Heart left ventricle (tissue), 16 donors: Measurements from ENCODE around the gene FN3K. TPM values are rescaled to one million over a fixed set of nuclear protein-coding genes. Genes with fewer than 3 reads are reported as not detected.

Source experiments
- ATAC-seq, 4 donors: fragments of 200-7000 bp; cut with Tn5 transposase; one replicate each; pipeline ENCODE4 v1.9.1; 2020 to 2022; ENCODE audit warnings: moderate library complexity in 4 of 4, mild to moderate bottlenecking in 3 of 4, moderate number of reproducible peaks in 1 of 4
- DNase-seq, 5 donors: peaks; one replicate each; pipeline ENCODE4 v3.0.0-alpha.2; 2020
- H3K27ac ChIP-seq, 12 donors: fragments of 200-600 bp; sonication (generic) in 4 of 12; one replicate each; pipeline versions ENCODE4 v1.5.0 to v1.8.0; 2016 to 2022; ENCODE audit warnings: mild to moderate bottlenecking in 2 of 12
- H3K27me3 ChIP-seq, 9 donors: fragments of 200-600 bp; sonication (generic) in 2 of 9; one replicate each; pipeline versions ENCODE4 v1.5.1 to v1.8.0; 2016 to 2022; ENCODE audit warnings: mild to moderate bottlenecking in 3 of 9
- H3K36me3 ChIP-seq, 9 donors: fragments of 200-600 bp; sonication (generic) in 2 of 9; one replicate each; pipeline versions ENCODE4 v1.5.0 to v1.8.0; 2018 to 2022; ENCODE audit warnings: mild to moderate bottlenecking in 2 of 9
- H3K4me1 ChIP-seq, 12 donors: fragments of 200-600 bp; sonication (generic) in 4 of 12; one replicate each; pipeline versions ENCODE4 v1.5.0 to v1.8.0; 2016 to 2022; ENCODE audit warnings: mild to moderate bottlenecking in 3 of 12
- H3K4me3 ChIP-seq, 12 donors: fragments of 200-600 bp; sonication (generic) in 4 of 12; one replicate each; pipeline versions ENCODE4 v1.5.0 to v1.8.0; 2017 to 2022; ENCODE audit warnings: mild to moderate bottlenecking in 9 of 12, moderate library complexity in 4 of 12
- H3K9me3 ChIP-seq, 12 donors: fragments of 200-600 bp; sonication (generic) in 4 of 12; one replicate each; pipeline versions ENCODE4 v1.5.0 to v1.8.0; 2016 to 2022; ENCODE audit warnings: mild to moderate bottlenecking in 1 of 12
- POLR2A ChIP-seq, 2 donors: fragments of 450-650 bp; IDR thresholded peaks; one replicate each; pipeline ENCODE4 v1.6.1; 2017; ENCODE audit warnings: antibody characterized with exemption in 2 of 2, mild to moderate bottlenecking in 2 of 2, moderate library complexity in 2 of 2
- WGBS, 4 donors: extraction: QIAGEN DNeasy Blood & Tissue Kit in 2 of 4; methylation state at CpG; one replicate each; pipeline versions ENCODE4 v1.1.5 to v1.1.7; 2013 to 2018; 5-methylcytosine and 5-hydroxymethylcytosine counted together
- intact Hi-C, 10 donors: fragments of 100-400 bp; cut with DNase I; formaldehyde crosslinking; loops; one replicate each; pipeline versions ENCODE4 v1.11.1 to v1.14.2; 2022
- polyA plus RNA-seq, 2 donors: library from polyadenylated mRNA; stranded (reverse); fragments of 200-250 nt; gene quantifications; one replicate each; pipeline ENCODE4 v1.2.3, GENCODE V29; 2013
- total RNA-seq, 9 donors: library from RNA; depleted of rRNA in 2 of 9; stranded (reverse); fragments of >200 nt in 2 of 9; fragmentation: NEBNext Ultra II Directional in 3 of 9; extraction: Animal tissue kit (Norgen Biotek cat#: 25700) in 3 of 9; gene quantifications; one replicate each; pipeline versions ENCODE4 v1.1.0 to v1.2.4, GENCODE V29; 2016 to 2023
- TF ChIP-seq, protein P1 (sequence below), 12 donors: fragments of 200-600 bp; sonication (generic) in 4 of 12; IDR thresholded peaks; one replicate each; pipeline versions ENCODE4 v1.5.0 to v1.8.0; 2018 to 2022; ENCODE audit warnings: antibody characterized with exemption in 12 of 12, mild to moderate bottlenecking in 5 of 12
- donor health status: ischemic (EF 13 %, LVEDD 7.1; RV severe dilation, severe dysfunction).
- donor health status: healthy with polysubstance abuse.
- donor health status: DM: no; HTN: yes; CAD: no.
- donor health status: DM: no; HTN: no; CAD: no.
- donor health status: ischemic (EF 25% LVEDD 6.9; RV normal size, moderate dysfunction).
- donor health status: ischemic (EF 25% LVEDD 5.7; RV mildly dilated, moderate dysfunction).
- donor health status: healthy.
- donor health status: DM: yes; HTN: yes; CAD: no.
- donor health status: ischemic (EF 35%, LVEDD 5.7; RV mildly dilated, moderate dysfunction).
- donor health status: nonischemic (EF 11% LVEDD 7.7; RV severe dilation, severe dysfunction).
- donor health status: DM: yes; HTN: yes; CAD: no.
- donor health status: PGD.
- donor health status: ischemic (EF 29% LVEDD 5.4; RV normal size, mild dysfunction).
- donor health status: nonischemic (EF 23%, LVEDD 6.1; RV moderate dilation, normal function).

FN3K gene
- total and polyA plus RNA-seq, 11 donors = 15.5 to 121 (median 69.4) TPM

GRCh38 chr17:82780195-82780594 lies 44.8 kb downstream of the FN3K start:
- Histone ChIP-seq H3K4me3 (no peak overlapping the region), H3K27ac (no peak overlapping the region), H3K36me3 (peaks cover 0 to 33% (median 17%) of the 10 kb centered on the region in 9 donors), H3K9me3 (no peaks in the 10 kb centered on the region), H3K27me3 (no peaks in the 10 kb centered on the region), H3K4me1 (peaks cover 0 to 11% (median 6%) of the 10 kb centered on the region in 12 donors)
- ATAC-seq (no peak), DNase-seq (no peak)
- no peak for TF ChIP-seq POLR2A (IDR thresholded peaks at IDR 0.05)
- TF ChIP-seq, protein P1, sequence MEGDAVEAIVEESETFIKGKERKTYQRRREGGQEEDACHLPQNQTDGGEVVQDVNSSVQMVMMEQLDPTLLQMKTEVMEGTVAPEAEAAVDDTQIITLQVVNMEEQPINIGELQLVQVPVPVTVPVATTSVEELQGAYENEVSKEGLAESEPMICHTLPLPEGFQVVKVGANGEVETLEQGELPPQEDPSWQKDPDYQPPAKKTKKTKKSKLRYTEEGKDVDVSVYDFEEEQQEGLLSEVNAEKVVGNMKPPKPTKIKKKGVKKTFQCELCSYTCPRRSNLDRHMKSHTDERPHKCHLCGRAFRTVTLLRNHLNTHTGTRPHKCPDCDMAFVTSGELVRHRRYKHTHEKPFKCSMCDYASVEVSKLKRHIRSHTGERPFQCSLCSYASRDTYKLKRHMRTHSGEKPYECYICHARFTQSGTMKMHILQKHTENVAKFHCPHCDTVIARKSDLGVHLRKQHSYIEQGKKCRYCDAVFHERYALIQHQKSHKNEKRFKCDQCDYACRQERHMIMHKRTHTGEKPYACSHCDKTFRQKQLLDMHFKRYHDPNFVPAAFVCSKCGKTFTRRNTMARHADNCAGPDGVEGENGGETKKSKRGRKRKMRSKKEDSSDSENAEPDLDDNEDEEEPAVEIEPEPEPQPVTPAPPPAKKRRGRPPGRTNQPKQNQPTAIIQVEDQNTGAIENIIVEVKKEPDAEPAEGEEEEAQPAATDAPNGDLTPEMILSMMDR (IDR thresholded peaks at IDR 0.05) = no peak
- intact Hi-C loops = loop anchor here (2.0 to 5.0 kb wide), 8 partner anchors 52 to 182 kb away; partner anchors contain the start of gene ZNF750 (in 1 of the 10)
- 68 to 75% (median 70%) methylated on average over 12 of the region's 12 CpGs for WGBS, 4 donors

DNA sequence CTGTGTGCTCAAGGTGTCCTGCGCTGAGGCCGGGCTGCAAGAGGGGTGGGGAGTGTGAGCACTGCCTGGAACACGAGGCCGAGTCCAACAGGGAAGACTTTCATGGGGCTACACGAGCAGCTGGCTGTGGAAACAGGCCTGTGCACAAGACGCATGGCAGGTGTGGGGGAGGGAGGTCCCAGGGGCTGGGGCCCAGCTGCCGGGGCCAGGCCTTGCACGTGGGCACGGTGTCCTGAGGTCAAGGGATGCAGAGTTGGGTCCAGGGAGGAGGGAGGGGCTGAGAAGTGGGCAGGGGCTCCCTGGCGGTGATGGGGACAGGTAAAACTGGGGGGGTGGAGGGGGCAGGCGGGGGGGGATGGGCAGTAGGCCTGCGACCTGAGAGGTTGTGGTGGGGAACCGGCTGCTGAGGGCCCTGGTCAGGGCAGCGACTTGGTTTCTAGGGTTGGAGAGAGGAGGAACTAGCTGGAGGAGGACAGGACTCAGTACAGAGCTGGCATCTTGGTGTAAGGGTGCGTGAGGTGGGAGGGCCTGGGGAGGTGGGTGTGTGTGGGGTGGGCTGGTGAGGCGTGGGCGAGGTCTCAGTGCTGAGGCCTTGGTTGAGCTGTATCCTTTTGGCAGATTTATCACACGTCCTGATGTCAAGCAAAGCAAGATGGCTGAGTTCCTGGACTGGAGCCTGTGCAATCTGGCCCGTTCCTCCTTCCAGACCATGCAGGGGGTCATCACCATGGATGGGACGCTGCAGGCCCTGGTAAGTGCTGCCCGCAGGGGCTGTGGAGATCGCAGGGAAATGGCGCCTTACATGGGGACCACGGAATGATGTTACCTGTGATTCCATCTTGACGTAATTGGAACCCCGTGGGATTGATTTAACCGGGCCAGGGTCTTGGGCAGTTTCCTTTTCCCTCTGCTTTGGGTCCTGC lies 45.8 kb downstream of the FN3K start:
- WGBS, 4 donors = 81 to 83% (median 82%) methylated on average over 19 to 27 of the region's 27 CpGs
- peak; percentile 4 to 18 (median 10) for ATAC-seq

GRCh38 chr17:82781894-82782274 lies 46.5 kb downstream of the FN3K start:
- no peaks in the 10 kb centered on the region for H3K9me3 ChIP-seq
- DNase-seq (peak; percentile 79 to 92 (median 85)), ATAC-seq (peak; percentile 90 to 95 (median 95))
- peaks cover 0 to 10% (median 5%) of the 10 kb centered on the region in 12 donors for H3K4me1 ChIP-seq
- peak overlapping the region in 11 of 12 donors; percentile 21 to 85 (median 60) for H3K27ac ChIP-seq
- intact Hi-C loops = loop anchor here (1.0 to 5.0 kb wide), 13 partner anchors 50 to 181 kb away; partner anchors contain the start of gene ZNF750 (in 1 of the 10)
- no peaks in the 10 kb centered on the region for H3K27me3 ChIP-seq
- 21 to 32% (median 27%) methylated on average over 8 of the region's 8 CpGs for WGBS, 4 donors
- H3K4me3 ChIP-seq = peak overlapping the region in 7 of 12 donors; percentile 14 to 33 (median 22)
- H3K36me3 ChIP-seq = peaks cover 0 to 24% (median 12%) of the 10 kb centered on the region in 9 donors
- no peak for TF ChIP-seq POLR2A (IDR thresholded peaks at IDR 0.05)
- TF ChIP-seq, protein P1 (IDR thresholded peaks at IDR 0.05) = peak; percentile 95 to 99 (median 97)

More for the DNA sequence above, 45.8 kb downstream of the FN3K start:
- Histone ChIP-seq H3K9me3 (no peaks in the 10 kb centered on the region), H3K36me3 (peaks cover 0 to 31% (median 17%) of the 10 kb centered on the region in 9 donors), H3K4me1 (peaks cover 0 to 10% (median 5%) of the 10 kb centered on the region in 12 donors), H3K27me3 (no peaks in the 10 kb centered on the region), H3K27ac (peak overlapping the region in 1 of 12 donors; percentile 48), H3K4me3 (no peak overlapping the region)
- TF ChIP-seq POLR2A (IDR thresholded peaks at IDR 0.05) = no peak
- TF ChIP-seq, protein P1 (IDR thresholded peaks at IDR 0.05) = no peak
- no peak for DNase-seq
- intact Hi-C loops = loop anchor here (1.0 to 5.0 kb wide), 9 partner anchors 51 to 181 kb away; partner anchors contain the start of gene ZNF750 (in 1 of the 10)
